Measurements from ENCODE around the gene GTF2F2.
A peak's percentile ranks its signal among the peaks of the same experiment; 100 is the strongest.

The GTF2F2 gene, protein sequence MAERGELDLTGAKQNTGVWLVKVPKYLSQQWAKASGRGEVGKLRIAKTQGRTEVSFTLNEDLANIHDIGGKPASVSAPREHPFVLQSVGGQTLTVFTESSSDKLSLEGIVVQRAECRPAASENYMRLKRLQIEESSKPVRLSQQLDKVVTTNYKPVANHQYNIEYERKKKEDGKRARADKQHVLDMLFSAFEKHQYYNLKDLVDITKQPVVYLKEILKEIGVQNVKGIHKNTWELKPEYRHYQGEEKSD

DNA sequence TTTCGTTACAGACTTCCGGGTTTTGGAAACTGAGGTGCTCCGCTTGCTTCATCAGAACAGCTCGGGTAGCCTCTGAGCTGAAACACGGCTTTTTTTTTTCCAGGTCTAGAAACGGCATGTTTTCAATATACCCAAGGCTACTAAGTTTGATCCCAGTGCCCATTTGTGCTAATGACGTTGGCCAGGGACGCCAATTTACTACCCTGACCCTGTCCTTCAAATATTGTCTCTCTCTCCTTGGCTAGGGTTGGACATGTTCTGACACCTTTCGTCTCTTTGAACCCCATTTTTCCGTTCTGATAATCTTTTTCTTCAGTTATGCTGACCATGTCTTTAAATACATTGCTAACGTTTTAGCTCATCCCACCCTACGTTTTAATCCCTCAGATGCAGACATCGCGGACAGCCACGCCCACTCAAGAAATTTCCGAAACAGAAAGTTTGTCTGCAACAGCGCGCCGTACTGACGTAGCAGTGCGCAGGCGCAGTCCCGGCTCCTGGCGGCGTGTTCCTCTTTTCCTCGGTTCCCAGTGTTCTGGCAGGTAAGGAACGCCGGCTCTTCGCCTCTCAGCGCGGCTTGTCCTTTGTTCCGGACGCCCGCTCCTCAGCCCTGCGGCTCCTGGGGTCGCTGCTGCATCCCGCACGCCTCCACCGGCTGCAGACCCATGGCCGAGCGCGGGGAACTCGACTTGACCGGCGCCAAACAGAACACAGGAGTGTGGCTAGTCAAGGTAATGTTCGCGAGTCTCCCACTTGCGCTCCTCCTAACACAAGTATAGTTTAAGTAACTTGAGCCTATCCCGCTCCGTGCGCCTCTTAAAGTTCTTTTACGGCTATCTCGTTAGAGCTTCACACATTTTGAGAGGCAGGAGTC, at the start of gene GTF2F2:
Gene GTF2F2, plus strand, starts transcription at position 520 of the 874 bp plus-strand sequence. Its CDS starts 146 bp downstream, at position 666.
- DNase-seq: peak; percentile 88

DNA sequence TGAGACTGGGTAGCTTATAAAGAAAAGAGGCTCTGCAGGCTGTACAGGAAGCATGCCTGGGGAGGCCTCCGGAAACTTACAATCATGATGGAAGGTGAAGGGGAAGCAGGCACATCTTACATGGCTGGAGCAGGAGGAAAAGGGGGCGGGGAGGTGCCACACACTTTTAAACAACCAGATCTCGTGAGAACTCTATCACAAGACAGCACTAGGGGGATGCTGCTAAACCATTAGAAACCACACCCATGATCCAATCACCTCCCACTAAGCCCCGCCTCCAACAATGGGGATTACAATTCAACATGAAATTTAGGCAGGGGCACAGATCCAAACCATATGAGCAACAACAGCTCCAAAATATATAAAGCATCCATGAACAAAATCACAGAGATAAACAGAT, 46.5 kb upstream of the GTF2F2 start:
- DNase-seq: no peak

DNA sequence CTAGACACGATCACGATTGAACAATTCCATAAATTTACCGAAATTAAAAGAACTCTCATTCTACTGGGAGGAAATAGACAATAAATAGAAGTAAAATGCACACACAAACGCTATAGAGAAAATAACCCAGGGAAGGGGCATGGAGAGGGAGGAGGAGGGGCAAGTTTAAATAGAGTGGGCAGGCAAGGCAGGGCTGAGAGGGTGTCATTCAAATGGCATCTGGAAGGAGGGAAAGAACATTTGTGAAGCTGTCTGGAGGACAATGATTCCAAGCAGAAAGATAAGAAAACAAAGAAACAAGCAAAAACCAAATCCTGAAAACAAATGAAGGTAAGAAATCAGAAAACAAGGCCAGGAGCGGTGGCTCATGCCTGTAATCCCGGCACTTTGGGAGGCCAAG, 45.6 kb upstream of the GTF2F2 start:
- DNase-seq: no peak

DNA sequence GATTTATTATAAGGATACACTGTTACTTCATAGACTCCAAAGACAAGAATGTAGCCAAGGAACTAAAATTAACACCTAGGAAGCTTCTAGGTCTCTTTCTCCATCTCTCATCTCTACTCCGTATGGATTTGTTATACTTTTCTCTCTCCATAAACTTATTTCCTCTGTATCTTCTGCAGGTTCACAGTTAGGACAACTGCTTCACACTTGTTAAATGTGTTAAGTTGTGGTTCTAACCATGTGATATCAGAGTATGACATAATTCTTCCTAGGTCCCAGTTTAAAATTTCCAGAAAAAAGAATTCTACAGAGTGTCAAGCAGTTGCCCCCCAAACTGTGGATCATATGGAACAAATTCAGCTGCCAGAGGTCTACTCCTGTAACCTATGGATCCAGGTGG, 42.3 kb upstream of the GTF2F2 start:
- no peak for DNase-seq

DNA sequence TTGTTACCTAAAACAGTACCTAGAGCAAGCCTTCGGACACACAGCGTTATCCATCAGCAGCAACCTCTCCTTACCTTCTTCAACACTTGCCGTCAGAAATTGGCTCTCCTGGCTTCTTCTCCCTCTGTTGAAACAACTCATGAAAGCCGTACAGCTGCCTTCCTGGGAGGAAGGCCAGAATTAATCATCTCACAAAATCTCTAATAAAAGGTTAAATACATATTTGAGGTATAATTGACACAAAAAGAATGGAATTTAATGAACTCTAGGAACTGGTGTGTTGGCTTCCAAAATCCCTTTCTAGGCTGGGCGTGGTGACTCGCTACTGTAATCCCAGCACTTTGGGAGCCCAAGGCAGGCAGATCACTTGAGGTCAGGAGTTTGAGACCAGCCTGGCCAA, 37.3 kb upstream of the GTF2F2 start:
- no peak for DNase-seq

DNA sequence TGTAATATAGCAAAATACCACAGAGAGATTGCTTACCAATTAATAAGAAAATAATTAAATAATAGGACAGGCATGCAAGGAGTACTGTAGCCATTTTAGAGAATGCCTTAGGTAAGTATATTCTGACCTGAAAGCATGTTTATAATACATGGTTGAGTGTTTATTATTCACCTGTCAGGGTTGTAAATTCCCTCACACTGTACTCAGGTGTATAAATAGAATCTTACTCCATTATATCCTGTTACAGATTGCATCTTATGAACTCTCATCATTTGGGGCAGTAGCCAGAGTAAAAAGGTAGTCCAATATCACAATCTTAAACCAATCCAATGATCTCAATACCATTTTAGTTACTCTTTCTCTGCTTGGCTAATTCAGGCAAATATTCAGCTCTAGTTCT, 35.8 kb upstream of the GTF2F2 start:
- DNase-seq: no peak

DNA sequence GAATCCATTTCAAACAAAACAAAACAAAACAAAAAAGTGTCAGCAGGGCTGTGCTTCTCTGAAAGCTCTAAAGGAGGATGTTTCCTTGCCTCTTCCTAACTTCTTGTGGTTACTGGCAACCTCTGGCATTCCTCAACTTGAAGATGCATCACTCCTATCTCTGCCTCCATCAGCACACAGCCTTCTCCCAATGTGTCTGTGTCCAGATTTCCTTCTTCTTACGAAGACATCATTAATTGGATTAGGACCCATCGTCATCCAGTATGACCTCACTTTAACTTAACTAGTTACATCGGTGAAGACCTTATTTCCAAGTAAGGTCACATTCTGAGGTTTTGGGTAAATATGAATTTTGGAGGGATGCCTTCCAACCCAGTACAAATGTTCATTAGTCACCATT, 33.8 kb upstream of the GTF2F2 start:
- no peak for DNase-seq

DNA sequence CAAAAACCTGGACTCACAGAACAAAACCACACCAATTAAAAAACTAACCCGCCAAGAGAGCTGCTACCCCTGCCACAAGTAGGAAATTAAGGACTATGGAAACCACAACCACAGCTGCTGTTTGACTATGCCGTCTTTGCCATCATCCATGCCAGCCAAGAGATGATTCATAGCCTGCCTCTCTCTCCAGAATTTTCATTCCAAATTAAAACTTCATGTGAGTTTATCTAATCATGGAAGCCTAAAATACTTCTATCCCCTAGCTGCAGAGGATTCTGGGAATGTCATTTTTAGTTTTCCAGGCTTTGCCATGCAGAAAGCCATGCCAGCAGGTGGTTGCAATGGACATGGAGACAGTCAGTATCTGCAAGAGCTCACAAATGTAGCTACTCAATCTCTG, 27.6 kb upstream of the GTF2F2 start:
- DNase-seq: no peak

DNA sequence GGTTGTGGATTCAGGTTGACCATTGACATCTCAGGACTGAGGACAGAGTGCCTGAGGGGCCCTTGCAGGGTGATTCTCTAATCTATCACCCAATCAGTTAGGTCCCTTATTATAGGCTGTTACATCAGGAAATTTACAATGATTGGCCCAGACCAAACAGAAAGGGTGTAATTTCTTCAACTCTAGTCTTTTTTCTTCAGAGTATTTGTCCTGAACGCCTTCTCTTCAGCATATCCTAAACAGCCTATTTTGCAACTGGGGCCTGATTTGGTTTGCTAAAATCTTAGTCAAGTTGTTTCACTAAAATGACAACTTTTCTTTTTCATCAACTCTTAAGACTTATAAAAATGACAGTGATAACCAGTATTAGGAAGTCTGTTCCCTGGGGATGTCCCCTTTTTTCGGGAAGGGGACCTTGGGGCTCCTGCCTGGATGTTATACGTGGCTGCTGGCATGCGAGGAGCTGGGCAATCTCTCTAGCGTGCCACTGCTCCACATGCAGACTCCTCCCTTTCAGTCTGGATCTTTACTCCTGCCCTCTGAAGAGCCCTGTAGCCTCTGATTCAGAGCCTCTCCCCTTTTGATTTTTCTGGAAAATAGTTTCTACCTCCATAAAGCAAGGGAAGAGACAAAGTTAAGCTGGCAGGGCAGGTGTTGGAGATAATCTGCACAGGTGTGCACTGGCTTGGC, 19.6 kb upstream of the GTF2F2 start:
- DNase-seq: no peak

DNA sequence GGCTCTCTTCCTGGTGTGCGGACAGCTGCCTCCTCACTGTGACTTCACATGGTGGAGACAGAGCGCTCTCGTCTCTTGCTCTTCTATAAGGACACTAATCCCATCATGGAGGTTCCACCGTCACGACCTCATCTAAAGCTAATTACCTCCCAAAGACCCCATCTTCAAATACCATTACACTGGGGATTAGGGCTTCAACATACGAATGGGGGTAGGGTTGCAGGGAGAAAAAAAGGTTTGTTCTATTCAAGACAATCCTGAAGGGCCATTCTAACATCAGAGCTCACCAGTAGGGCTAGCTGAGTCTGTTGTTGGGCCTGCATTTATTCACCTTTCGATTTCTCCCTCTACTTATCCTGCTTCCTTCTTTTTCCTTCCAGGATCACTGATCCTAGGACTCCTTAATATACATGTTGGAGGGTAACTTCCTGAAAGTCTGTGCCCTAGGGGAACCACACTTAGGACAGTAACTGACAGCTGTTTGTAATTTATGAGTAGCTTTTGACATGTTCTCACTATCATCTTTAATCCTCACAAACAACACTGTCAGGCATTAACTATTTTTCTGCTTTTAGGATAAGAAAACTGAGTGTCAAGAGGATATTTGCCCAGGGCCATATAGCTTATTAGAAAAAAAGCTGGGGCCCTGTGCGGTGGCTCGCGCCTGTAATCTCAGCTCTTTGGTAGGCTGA, 18.8 kb upstream of the GTF2F2 start:
- no peak for DNase-seq

DNA sequence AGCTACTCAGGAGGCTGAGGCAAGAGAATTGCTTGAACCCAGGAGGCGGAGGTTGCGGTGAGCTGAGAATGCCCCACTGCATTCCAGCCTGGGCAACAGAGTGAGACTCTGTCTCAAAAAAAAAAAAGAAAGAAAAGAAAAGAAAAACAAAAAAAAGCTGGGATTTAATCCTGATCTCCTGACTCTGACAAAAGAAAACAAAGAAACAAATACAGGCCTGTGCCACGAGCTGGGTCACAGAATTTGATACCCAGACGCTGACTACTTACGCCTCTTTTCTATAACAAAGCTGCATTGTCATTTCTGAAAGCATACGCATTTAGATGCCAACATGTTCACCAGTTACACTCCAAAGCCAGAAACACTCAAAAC, 18.2 kb upstream of the GTF2F2 start:
- peak; percentile 70 for DNase-seq

DNA sequence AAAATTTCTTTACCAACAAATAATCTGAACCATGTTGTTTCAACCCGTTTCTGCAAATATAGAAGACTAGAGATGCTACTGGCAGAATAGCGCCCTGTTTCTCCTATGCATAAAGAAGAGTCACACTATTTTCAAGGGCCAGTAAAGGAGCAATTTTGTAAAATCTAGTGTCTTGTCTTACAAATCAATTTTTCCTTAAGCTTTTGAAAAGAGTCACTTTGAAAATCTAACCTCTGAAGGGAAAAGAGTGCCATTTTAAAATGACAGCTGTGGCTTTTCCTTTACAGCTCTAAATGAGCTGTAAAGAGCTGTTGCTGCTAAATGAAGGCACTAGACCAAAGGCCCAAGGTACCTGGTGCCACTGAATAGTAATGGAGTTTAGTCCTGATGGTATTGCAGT, 16.9 kb upstream of the GTF2F2 start:
- DNase-seq: no peak

DNA sequence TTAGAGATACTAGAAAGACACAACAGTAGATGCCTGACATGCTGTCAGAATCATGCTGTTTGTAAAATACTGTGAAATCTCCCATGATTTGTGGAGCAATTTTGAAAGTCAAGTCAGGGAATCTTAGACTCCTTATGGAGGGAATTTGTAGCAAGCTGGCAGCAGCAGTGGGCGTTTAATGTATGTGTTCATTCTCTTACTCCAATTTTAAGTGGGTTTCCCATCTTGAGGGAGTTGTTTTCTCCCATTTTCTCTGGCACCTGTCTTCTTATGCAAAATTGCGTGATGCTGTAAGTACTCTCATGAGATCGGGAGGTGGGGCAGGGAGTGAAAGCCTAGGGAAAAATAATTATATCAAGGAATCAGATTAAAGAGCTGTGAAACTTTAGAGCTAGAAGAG, 16.0 kb upstream of the GTF2F2 start:
- no peak for DNase-seq

DNA sequence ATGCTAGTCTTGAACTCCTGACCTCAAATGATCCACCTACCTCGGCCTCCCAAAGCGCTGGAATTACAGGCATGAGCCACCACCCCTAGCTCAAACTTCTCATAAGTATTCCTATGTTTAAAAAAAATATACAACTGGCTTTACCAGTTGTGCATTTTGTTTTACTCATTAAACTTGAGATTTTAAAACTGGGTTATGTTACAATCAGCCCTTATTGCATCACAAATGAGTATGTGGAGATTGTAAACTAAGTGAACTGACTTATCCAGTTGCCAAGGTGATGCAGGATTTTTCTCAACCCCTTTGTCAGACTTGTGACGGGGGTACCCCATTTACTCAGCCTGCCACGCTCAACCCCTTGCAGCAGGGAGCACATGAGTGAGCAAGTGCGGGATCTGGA, 14.4 kb upstream of the GTF2F2 start:
- DNase-seq: no peak

DNA sequence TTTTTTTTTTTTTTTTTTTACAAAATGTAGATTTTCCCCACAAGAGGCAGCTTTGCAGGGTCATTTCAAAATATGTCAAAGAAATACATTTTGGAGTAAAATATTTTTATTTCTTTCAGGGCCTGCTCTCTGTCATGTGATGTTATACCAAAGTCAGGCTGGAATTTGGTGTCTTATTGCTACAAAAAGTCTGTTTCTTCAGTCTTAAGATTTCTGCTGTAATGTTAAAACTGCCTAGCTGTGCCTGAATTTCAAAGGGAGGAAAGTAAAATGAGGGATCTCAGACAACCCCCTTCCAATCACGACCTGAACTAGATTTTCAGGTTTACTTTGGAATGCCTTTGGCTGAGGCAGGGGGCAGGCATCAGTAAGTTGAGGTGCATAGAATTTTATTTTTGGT, 12.8 kb upstream of the GTF2F2 start:
- DNase-seq: no peak

DNA sequence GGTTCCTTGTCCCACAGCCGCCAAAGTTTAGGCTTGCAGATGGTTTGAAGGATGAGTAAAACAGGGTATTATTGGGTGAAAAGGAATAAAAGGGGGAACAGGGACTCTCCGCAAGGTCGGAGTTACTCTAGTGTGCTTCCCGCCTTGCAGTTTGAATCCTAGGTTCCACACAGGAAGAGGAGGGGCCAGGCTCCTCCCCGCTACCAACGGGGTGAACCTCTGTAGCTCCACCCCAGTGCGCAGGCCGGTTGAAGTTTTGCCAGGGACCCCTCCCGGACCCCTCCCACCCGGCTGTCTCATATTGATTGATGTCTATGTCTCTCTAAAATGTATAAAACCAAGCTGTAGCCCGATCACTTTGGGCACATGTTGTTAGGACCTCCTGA, 11.6 kb upstream of the GTF2F2 start:
- DNase-seq: no peak

DNA sequence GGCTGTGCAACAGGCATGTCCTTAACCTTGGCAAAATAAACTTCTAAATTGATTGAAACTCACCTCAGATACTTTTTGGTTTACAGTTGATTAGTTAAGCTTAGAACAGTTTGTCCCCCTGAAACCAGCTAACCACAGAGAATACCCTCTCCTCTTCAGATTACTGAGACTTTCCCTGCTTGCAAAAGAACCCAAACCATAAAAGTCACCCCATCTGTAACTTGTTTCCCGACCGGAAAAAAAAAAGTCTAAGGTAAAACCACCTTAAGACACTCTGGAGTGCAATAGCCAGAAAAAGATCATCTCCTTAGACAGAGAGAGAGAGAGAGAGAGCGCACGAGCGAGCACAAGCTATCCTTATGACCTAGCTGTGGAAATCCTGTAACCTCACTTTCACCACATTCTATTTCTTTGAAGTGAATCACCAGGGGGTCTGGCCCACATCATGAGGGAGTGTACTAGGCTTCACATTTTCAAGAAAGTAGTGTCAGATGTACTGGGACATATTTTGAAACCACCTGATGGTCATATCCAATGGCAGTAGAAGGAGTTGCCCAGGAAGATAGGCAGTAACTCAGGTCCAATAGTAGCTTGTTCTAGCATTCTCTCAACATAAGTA, 11.1 kb upstream of the GTF2F2 start:
- no peak for DNase-seq

DNA sequence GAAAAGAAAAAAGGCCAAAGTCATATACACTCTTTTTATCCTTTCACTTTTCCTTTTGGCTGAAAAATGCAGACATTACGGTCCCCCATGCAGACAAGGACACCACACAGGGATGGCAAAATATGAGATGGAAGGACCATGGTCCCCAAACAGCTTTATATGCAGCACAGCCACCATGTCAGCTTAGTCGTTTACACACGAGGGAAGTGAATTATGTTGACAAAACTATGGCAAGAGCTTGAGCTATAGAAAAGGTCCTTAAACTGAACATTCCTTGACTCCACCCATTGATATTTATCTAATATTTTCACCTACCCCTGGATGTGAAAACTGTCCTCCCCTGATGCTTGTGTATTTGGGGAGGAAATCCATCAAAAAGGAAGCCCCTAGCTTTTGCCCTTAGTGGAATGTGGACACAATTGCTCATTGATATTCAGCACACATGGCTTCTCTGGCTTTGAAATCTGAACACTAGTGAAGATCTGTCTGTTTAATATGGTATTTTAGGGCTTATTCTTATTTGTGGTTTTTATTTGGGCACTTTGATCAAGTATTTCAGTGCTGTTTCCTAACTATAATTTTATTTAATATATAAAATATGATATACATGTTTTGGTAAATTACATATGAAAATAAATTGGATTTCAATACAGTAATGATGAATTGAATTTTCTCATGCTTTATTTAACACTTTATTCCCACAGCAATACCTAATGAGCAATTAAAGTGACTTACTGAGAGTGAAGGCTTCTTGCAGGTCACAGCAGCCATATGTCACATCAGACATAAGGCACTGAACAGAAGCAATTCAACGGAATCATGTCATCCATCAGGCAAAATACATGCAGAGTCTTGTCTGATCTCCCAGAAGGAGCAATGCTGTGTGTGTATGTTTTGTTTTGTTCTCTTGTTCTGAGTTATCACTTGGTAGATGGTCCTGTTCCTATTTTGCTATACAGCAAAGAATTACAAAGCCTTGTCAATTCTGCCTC, 6.8 kb upstream of the GTF2F2 start:
- DNase-seq: no peak

DNA sequence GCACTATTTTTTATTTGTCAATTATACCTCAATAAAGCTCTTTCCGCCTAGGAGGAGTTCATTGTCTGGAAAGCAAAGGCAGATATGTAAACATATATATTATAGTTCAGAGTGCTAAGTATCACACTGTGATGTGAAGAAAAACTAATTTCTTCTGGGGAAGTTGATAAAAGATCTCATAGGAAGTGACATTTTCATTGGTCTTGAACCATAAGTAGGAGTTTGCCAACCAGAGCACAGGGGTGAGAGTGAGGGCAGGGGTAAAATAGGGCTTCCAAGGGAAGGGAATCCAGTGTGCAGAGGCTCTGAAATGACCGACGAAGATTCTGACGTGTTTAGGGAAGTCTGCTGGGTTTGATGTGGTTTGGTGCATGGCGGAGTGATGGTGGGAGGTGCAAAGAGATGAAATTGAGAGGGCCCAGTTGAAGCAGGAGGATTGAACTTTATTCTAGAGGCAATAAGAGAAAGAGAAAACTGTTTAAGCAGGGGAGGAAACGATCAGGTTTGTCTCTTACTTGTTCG, 780 bp upstream of the GTF2F2 start:
- DNase-seq: peak; percentile 59

DNA sequence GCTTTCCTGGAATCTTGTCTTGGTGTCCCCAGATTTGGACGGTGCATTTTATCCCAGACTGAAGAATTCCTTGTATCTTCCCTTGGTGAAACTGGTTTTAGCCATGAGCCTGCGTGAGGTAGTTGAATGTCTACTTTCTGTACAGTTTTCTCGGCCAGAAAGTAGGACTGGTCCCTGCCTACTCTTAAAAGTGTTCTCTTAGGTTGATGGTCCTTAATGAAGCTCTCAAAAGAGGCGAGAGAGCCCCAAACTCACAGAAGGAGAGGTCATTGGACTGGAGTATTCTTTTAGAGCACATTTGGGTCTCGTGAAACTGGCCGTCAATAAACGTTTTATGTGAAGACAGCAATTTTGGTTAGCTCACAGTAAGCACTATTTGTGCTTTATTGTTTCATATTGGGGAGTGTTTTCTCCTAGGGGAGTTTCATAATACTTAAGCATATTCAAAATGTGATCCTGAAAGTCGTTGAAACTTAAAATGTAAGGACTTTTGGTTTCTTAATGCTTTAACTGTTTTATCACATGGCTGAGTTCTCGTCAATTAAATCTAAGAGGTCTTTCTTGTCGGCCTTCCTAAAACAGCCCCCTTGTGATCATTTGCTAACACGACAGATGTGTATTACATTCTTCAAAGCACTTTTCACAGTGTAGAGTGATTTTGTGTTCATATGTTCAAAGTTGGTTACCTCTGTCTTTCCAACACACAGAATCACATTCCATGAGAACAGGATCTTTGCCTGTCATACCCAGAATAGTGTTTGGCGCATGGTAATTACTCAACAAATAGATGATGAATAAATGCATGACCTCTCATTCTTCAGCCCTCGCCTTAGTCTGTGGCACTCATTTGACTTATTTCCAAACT, 889 bp downstream of the GTF2F2 start:
- no peak for DNase-seq
